OCI-LY3 (cell line): ENCODE results near the gene ZNF423.

Experiments
- H2AFZ ChIP-seq: fragments of 200-600, 300-600 bp; shearing (Covaris generic); 2 replicates; pipeline ENCODE4 v1.6.0; 2014; ENCODE audit warnings: antibody characterized with exemption, low read depth, low read length
- H3K27ac ChIP-seq: fragments of 200-600, 300-600 bp; sonication (generic); 2 replicates; pipeline ENCODE4 v1.5.1; 2014; ENCODE audit warnings: mild to moderate bottlenecking, low read length, moderate library complexity, mixed read lengths
- H3K27me3 ChIP-seq: fragments of 200-600, 300-600 bp; sonication (generic); 2 replicates; pipeline ENCODE4 v1.6.1; 2014; ENCODE audit warnings: low read depth, low read length, mixed read lengths
- H3K36me3 ChIP-seq: fragments of 200-600, 300-600 bp; sonication (generic); replicated peaks from 2 replicates; pipeline ENCODE3; 2014; ENCODE audit warnings: low read depth, low read length, mixed read lengths
- H3K4me1 ChIP-seq: fragments of 300-600, 200-600 bp; sonication (generic); 2 replicates; pipeline ENCODE4 v1.6.1; 2014; ENCODE audit warnings: low read length, mixed read lengths
- H3K4me2 ChIP-seq: fragments of 200-600, 300-600 bp; sonication (generic); 2 replicates; pipeline ENCODE4 v1.6.1; 2014; ENCODE audit warnings: low read length, mixed read lengths
- H3K4me3 ChIP-seq: fragments of 300-600, 200-600 bp; sonication (generic); 2 replicates; pipeline ENCODE4 v1.5.1; 2014; ENCODE audit warnings: antibody characterized with exemption, mild to moderate bottlenecking, low read length, moderate library complexity
- H3K79me2 ChIP-seq: fragments of 300-600, 200-600 bp; shearing (Covaris generic); 2 replicates; pipeline ENCODE4 v1.6.1; 2014; ENCODE audit warnings: mild to moderate bottlenecking, low read length, mixed read lengths
- H3K9ac ChIP-seq: fragments of 300-600, 200-600 bp; shearing (Covaris generic); 2 replicates; pipeline ENCODE4 v1.6.0; 2014; ENCODE audit warnings: mild to moderate bottlenecking, low read length, moderate library complexity
- H3K9me3 ChIP-seq: fragments of 200-600, 300-600 bp; shearing (Covaris generic); 2 replicates; pipeline ENCODE4 v1.6.1; 2014; ENCODE audit warnings: low read length, mixed read lengths; ENCODE audit not compliant: insufficient read depth
- H4K20me1 ChIP-seq: fragments of 200-600, 300-600 bp; sonication (generic); 2 replicates; pipeline ENCODE4 v1.6.1; 2016; ENCODE audit warnings: low read length, mixed read lengths; ENCODE audit not compliant: insufficient read depth
- EZH2phosphoT487 ChIP-seq: fragments of 200-600 bp; shearing (Covaris generic); IDR thresholded peaks from 2 replicates; pipeline ENCODE4 v1.6.1; 2018; ENCODE audit warnings: antibody characterized with exemption, mixed run types, low read depth
- TF ChIP-seq, protein P1 (sequence below): fragments of 200-600, 300-600 bp; sonication (generic); IDR thresholded peaks from 2 replicates; pipeline ENCODE4 v1.5.1; 2014; ENCODE audit warnings: antibody characterized with exemption, low read length, low read depth

The ZNF423 gene

DNA sequence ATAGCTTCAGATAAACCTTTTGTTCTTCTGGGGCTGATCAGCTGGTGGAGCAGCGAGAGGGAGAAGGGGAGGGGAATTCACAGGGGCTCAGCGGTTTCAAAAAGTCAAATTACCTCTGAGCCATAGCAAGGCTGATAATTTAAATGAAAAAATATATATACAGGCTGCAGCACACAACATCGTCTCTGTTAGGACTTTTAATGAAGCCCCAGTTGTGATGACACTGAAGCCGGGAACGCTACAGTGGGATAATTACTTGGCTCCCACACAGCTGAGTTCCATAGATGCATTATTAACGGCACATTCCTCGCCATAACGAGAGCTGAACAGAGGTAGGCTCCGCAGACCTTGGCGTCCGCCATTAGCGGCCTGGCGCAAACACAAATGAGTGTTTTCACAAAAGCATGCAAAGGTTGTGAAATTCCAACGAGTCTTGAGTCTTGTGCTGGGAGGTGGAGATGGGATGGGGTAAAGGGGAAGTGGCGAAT lies 266.3 kb downstream of the ZNF423 start:
- no peak overlapping the region for H3K4me3 ChIP-seq
- no peak overlapping the region for H3K27ac ChIP-seq
- H3K9me3 ChIP-seq: no peaks in the 10 kb centered on the region
- no peak for TF ChIP-seq EZH2phosphoT487
- TF ChIP-seq, protein P1, sequence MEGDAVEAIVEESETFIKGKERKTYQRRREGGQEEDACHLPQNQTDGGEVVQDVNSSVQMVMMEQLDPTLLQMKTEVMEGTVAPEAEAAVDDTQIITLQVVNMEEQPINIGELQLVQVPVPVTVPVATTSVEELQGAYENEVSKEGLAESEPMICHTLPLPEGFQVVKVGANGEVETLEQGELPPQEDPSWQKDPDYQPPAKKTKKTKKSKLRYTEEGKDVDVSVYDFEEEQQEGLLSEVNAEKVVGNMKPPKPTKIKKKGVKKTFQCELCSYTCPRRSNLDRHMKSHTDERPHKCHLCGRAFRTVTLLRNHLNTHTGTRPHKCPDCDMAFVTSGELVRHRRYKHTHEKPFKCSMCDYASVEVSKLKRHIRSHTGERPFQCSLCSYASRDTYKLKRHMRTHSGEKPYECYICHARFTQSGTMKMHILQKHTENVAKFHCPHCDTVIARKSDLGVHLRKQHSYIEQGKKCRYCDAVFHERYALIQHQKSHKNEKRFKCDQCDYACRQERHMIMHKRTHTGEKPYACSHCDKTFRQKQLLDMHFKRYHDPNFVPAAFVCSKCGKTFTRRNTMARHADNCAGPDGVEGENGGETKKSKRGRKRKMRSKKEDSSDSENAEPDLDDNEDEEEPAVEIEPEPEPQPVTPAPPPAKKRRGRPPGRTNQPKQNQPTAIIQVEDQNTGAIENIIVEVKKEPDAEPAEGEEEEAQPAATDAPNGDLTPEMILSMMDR: no peak
- peaks cover 38% of the 10 kb centered on the region for H3K27me3 ChIP-seq
- H3K79me2 ChIP-seq: no peaks in the 10 kb centered on the region
- no peaks in the 10 kb centered on the region for H3K36me3 ChIP-seq
- no peaks in the 10 kb centered on the region for H3K4me1 ChIP-seq
- H3K4me2 ChIP-seq: no peak overlapping the region
- H2AFZ ChIP-seq: no peak overlapping the region
- no peak overlapping the region for H3K9ac ChIP-seq
- H4K20me1 ChIP-seq: no peaks in the 10 kb centered on the region

DNA sequence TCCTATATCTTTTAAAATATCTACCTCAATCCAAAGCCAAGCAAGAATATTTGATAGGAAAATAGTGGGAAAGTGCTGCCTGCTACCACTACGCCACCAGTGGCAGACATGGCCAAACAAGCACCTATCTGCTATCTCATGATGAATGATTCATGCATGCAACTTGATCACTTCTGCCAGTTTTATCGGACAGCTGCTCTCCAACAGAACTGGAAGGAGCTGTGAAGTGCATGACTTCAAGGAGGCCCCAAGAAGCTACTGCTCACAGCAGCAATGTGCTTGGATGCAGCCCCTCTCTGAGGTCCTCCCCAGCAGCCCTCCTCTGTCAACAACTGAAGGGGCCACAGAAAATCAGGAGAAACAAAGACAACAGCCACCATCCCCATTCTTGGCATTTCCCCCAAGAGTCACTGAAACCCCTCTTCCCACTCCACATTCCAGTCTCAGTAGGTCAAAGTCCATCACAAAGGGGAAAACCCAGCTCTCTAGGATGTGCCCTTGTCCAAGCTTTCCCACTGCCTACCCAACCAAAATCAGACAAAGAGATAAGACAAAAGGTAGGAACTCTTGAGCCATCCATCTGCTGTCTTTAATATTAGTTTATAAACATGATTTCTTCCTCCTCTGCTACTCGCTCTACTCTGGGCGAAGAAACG lies 267.1 kb downstream of the ZNF423 start:
- no peak overlapping the region for H3K9ac ChIP-seq
- no peak overlapping the region for H3K27ac ChIP-seq
- H3K27me3 ChIP-seq: peaks cover 33% of the 10 kb centered on the region
- H3K36me3 ChIP-seq: no peaks in the 10 kb centered on the region
- TF ChIP-seq, protein P1: no peak
- no peak for TF ChIP-seq EZH2phosphoT487
- H3K4me3 ChIP-seq: no peak overlapping the region
- H2AFZ ChIP-seq: no peak overlapping the region
- H3K79me2 ChIP-seq: no peaks in the 10 kb centered on the region
- no peaks in the 10 kb centered on the region for H3K9me3 ChIP-seq
- no peak overlapping the region for H3K4me2 ChIP-seq
- H3K4me1 ChIP-seq: no peaks in the 10 kb centered on the region
- H4K20me1 ChIP-seq: no peaks in the 10 kb centered on the region

DNA sequence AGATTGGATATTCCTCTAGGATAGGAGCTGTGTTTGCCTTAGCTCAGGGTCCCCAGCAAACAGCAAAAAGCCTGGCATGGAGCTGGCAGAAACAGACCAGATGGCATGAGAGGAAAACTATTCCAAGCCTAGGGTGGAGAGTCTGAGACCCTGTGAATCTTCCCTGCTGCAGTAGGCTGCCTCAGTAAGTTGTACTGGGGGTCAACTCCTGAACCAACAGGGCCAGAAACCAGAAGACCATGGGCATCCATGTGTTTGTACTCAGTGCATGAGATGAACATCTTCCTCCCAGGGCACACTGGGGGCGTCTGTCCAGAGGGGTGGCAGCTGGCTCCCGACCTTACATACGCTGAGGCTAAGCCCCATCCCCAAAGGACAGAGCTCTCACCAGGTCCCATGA lies 267.9 kb downstream of the ZNF423 start:
- no peak overlapping the region for H3K4me3 ChIP-seq

DNA sequence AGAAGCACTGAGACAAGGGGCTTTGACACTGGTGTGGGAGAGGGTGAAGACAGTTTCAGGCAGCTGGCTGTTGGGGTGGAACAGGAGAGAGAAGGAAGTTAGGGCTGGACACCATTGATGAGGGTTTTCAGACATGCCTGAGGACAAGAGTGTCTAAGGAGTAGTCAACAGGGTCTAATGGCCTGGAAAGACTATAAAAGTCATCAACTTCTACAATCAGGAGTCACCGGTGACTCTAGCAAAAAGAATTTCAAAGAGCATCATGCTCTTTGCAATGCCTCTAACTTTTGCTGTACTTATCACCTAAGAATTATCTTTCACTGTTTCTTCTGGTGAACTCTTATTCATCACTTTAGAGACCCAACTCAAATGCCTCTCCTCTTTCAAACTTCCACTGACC lies 268.4 kb downstream of the ZNF423 start:
- H3K27ac ChIP-seq: no peak overlapping the region
- H3K4me2 ChIP-seq: no peak overlapping the region
- H2AFZ ChIP-seq: no peak overlapping the region

More for the DNA sequence above, 267.9 kb downstream of the ZNF423 start:
- Histone ChIP-seq H3K27me3 (peaks cover 35% of the 10 kb centered on the region), H3K27ac (no peak overlapping the region), H3K4me1 (no peaks in the 10 kb centered on the region), H3K36me3 (no peaks in the 10 kb centered on the region), H3K79me2 (no peaks in the 10 kb centered on the region), H4K20me1 (no peaks in the 10 kb centered on the region), H3K9ac (no peak overlapping the region), H2AFZ (no peak overlapping the region), H3K9me3 (no peaks in the 10 kb centered on the region), H3K4me2 (no peak overlapping the region)
- TF ChIP-seq, protein P1: no peak
- no peak for TF ChIP-seq EZH2phosphoT487

More for the DNA sequence above, 268.4 kb downstream of the ZNF423 start:
- Histone ChIP-seq H4K20me1 (no peaks in the 10 kb centered on the region), H3K79me2 (no peaks in the 10 kb centered on the region), H3K36me3 (no peaks in the 10 kb centered on the region), H3K9me3 (no peaks in the 10 kb centered on the region), H3K9ac (no peak overlapping the region), H3K27me3 (peaks cover 39% of the 10 kb centered on the region), H3K4me3 (no peak overlapping the region), H3K4me1 (no peaks in the 10 kb centered on the region)
- no peak for TF ChIP-seq EZH2phosphoT487
- TF ChIP-seq, protein P1: no peak
